ENCODE data around the gene SYTL3.
"Not testable (repeated sequence)": the region's sequence is repeated elsewhere in the genome, so short reads cannot be mapped to it uniquely, and the experiment has no call there.

SYTL3 gene

GRCh38 chr6:158642097-158642601 is 7.7 kb upstream of the SYTL3 start:
- no peak for DNase-seq

- no peak for DNase-seq
Measured at GRCh38 chr6:158643836-158644230, 6.0 kb upstream of the SYTL3 start.

- peak; percentile 88 for DNase-seq
Measured at GRCh38 chr6:158644231-158645063, 5.4 kb upstream of the SYTL3 start, which contains the start of gene DYNLT1. Gene DYNLT1, minus strand, starts transcription at chr6:158644743. Its CDS starts 35 bp downstream, at chr6:158644708.

GRCh38 chr6:158645064-158646022 is 4.5 kb upstream of the SYTL3 start:
- no peak for DNase-seq

- no peak for DNase-seq
Measured at GRCh38 chr6:158646023-158646910, 3.6 kb upstream of the SYTL3 start.

GRCh38 chr6:158647501-158647900 is 2.4 kb upstream of the SYTL3 start:
- DNase-seq: no peak

- DNase-seq: no peak
Measured at GRCh38 chr6:158648682-158649131, 1.1 kb upstream of the SYTL3 start.

GRCh38 chr6:158651981-158652737 is 2.3 kb downstream of the SYTL3 start:
- DNase-seq: not testable (repeated sequence)

GRCh38 chr6:158653577-158654354 is 3.9 kb downstream of the SYTL3 start:
- peak; percentile 94 for DNase-seq

- peak; percentile 73 for DNase-seq
Measured at GRCh38 chr6:158654498-158654897, 4.6 kb downstream of the SYTL3 start.

GRCh38 chr6:158654960-158655489 is 5.2 kb downstream of the SYTL3 start:
- DNase-seq: peak; percentile 34

GRCh38 chr6:158655569-158656450 is 6.0 kb downstream of the SYTL3 start:
- DNase-seq: no peak

GRCh38 chr6:158656986-158657385 is 7.1 kb downstream of the SYTL3 start:
- not testable (repeated sequence) for DNase-seq

- DNase-seq: peak; percentile 66
Measured at GRCh38 chr6:158660333-158660754, 10.5 kb downstream of the SYTL3 start.

- no peak for DNase-seq
Measured at GRCh38 chr6:158661156-158661685, 11.4 kb downstream of the SYTL3 start.

- no peak for DNase-seq
Measured at GRCh38 chr6:158662607-158662953, 12.7 kb downstream of the SYTL3 start.

- peak; percentile 49 for DNase-seq
Measured at GRCh38 chr6:158662954-158663624, 13.2 kb downstream of the SYTL3 start.

GRCh38 chr6:158663625-158664165 is 13.8 kb downstream of the SYTL3 start:
- no peak for DNase-seq

Measured in CD4-positive, alpha-beta T cell treated with Interleukin-15 for 1 hour (primary cell).